ENCODE results near the gene WNK2. TPM values are rescaled to one million over a fixed set of nuclear protein-coding genes. Genes with fewer than 3 reads are reported as not detected.

The WNK2 gene
- total RNA-seq, 4 donors from 2014 or later, result 155 to 577 (median 259) TPM

- Histone ChIP-seq H3K27ac (no peak overlapping the region), H3K27me3 (no peaks in the 10 kb centered on the region), H3K4me3 (no peak overlapping the region), H3K36me3 (peaks cover 0 to 44% (median 0%) of the 10 kb centered on the region in 3 donors), H3K9me3 (no peaks in the 10 kb centered on the region), H3K4me1 (no peaks in the 10 kb centered on the region)
- peak in 2 of 3 donors; percentile 12 to 32 for DNase-seq
- TF ChIP-seq CTCF (IDR thresholded peaks at IDR 0.05) (no peak), POLR2A (IDR thresholded peaks at IDR 0.05) (no peak)
These were observed 73.9 kb downstream of the WNK2 start for GRCh38 chr9:93257808-93258331.

- no peaks in the 10 kb centered on the region for H3K9me3 ChIP-seq
- no peak overlapping the region for H3K4me3 ChIP-seq
- no peak for DNase-seq
- TF ChIP-seq CTCF (IDR thresholded peaks at IDR 0.05), result no peak
- TF ChIP-seq POLR2A (IDR thresholded peaks at IDR 0.05), result no peak
- peaks cover 0 to 39% (median 0%) of the 10 kb centered on the region in 3 donors for H3K36me3 ChIP-seq
- no peaks in the 10 kb centered on the region for H3K4me1 ChIP-seq
- H3K27me3 ChIP-seq, result no peaks in the 10 kb centered on the region
- H3K27ac ChIP-seq, result no peak overlapping the region
These were observed 74.5 kb downstream of the WNK2 start for GRCh38 chr9:93258419-93258817.

- Histone ChIP-seq H3K4me3 (no peak overlapping the region), H3K27me3 (no peaks in the 10 kb centered on the region), H3K36me3 (peaks cover 0 to 39% (median 0%) of the 10 kb centered on the region in 3 donors), H3K9me3 (no peaks in the 10 kb centered on the region), H3K4me1 (no peaks in the 10 kb centered on the region), H3K27ac (no peak overlapping the region)
- TF ChIP-seq POLR2A (IDR thresholded peaks at IDR 0.05) (no peak), CTCF (IDR thresholded peaks at IDR 0.05) (no peak)
- peak in 2 of 3 donors; percentile 12 to 39 for DNase-seq
These were observed 75.0 kb downstream of the WNK2 start for GRCh38 chr9:93258818-93259489.

GRCh38 chr9:93259490-93260262 is 75.7 kb downstream of the WNK2 start:
- peak in 2 of 3 donors; percentile 2 to 41 for DNase-seq
- no peak for TF ChIP-seq POLR2A (IDR thresholded peaks at IDR 0.05)
- no peak for TF ChIP-seq CTCF (IDR thresholded peaks at IDR 0.05)
- peaks cover 0 to 36% (median 0%) of the 10 kb centered on the region in 3 donors for H3K36me3 ChIP-seq
- H3K9me3 ChIP-seq, result no peaks in the 10 kb centered on the region
- no peaks in the 10 kb centered on the region for H3K4me1 ChIP-seq
- H3K27me3 ChIP-seq, result no peaks in the 10 kb centered on the region
- no peak overlapping the region for H3K27ac ChIP-seq
- no peak overlapping the region for H3K4me3 ChIP-seq

- Histone ChIP-seq H3K27ac (no peak overlapping the region), H3K4me1 (no peaks in the 10 kb centered on the region), H3K4me3 (no peak overlapping the region), H3K36me3 (peaks cover 0 to 41% (median 0%) of the 10 kb centered on the region in 3 donors), H3K9me3 (no peaks in the 10 kb centered on the region), H3K27me3 (no peaks in the 10 kb centered on the region)
- peak in 2 of 3 donors; percentile 3 to 31 for DNase-seq
- TF ChIP-seq CTCF (IDR thresholded peaks at IDR 0.05) (no peak), POLR2A (IDR thresholded peaks at IDR 0.05) (no peak)
These were observed 76.5 kb downstream of the WNK2 start for GRCh38 chr9:93260263-93261066.
